CD14-positive monocyte (primary cell): ENCODE results near the gene DMXL2. TPM values are rescaled to one million over a fixed set of nuclear protein-coding genes. Genes with fewer than 3 reads are reported as not detected.

ENCODE experiments used
- DNase-seq, 3 donors: peaks; one replicate each; pipeline ENCODE4 v3.0.0-alpha.2; 2011 to 2022
- H2AFZ ChIP-seq: 2 replicates; pipeline ENCODE4 v1.6.0; 2012; ENCODE audit warnings: mild to moderate bottlenecking, low read depth, low read length, inconsistent platforms; ENCODE audit not compliant: insufficient read depth, poor library complexity, severe bottlenecking
- H3K27ac ChIP-seq, 2 donors: 1 replicate in 1 of 2; 2 replicates in 1 of 2; pipeline ENCODE4 v1.5.1; 2012 to 2013; ENCODE audit warnings: low read length in 2 of 2, control low read depth in 1 of 2, inconsistent platforms in 1 of 2, low read depth in 1 of 2, mild to moderate bottlenecking in 1 of 2
- H3K27me3 ChIP-seq, 2 donors: one replicate each; pipeline versions ENCODE4 v1.6.0 to v1.6.1; 2011 to 2013; ENCODE audit warnings: low read length in 2 of 2; ENCODE audit not compliant: control insufficient read depth in 2 of 2, insufficient read depth in 2 of 2
- H3K36me3 ChIP-seq, 2 donors: replicated peaks in 1 of 2; 1 replicate in 1 of 2; 2 replicates in 1 of 2; pipeline versions ENCODE4 v1.5.1 to v1.6.1; 2012 to 2013; ENCODE audit warnings: low read length in 2 of 2, control low read depth in 1 of 2, inconsistent platforms in 1 of 2, mild to moderate bottlenecking in 1 of 2; ENCODE audit not compliant: insufficient read depth in 2 of 2, control insufficient read depth in 1 of 2
- H3K4me1 ChIP-seq, 2 donors: 1 replicate in 1 of 2; 2 replicates in 1 of 2; pipeline versions ENCODE4 v1.5.1 to v1.6.1; 2012 to 2013; ENCODE audit warnings: low read length in 2 of 2, control low read depth in 1 of 2, inconsistent platforms in 1 of 2, mild to moderate bottlenecking in 1 of 2, moderate library complexity in 1 of 2; ENCODE audit not compliant: insufficient read depth in 2 of 2, control insufficient read depth in 1 of 2
- H3K4me2 ChIP-seq: replicated peaks from 2 replicates; pipeline ENCODE3; 2012; ENCODE audit warnings: low read length, moderate library complexity, mild to moderate bottlenecking; ENCODE audit not compliant: poor library complexity, severe bottlenecking; ENCODE audit errors: extremely low read depth
- H3K4me3 ChIP-seq, 3 experiments: fragments of 200-600 bp in 1 of 3; sonication (generic) in 1 of 3; replicated peaks in 1 of 3; 1 replicate in 2 of 3; 2 replicates in 1 of 3; pipeline ENCODE4 v1.5.1; 2011 to 2013; ENCODE audit warnings: low read length in 3 of 3, mild to moderate bottlenecking in 3 of 3, control low read depth in 2 of 3, low read depth in 2 of 3, inconsistent platforms in 1 of 3, moderate library complexity in 1 of 3
- H3K79me2 ChIP-seq: 2 replicates; pipeline ENCODE4 v1.6.0; 2012; ENCODE audit warnings: mild to moderate bottlenecking, control low read depth, inconsistent platforms, low read length, moderate library complexity; ENCODE audit not compliant: insufficient read depth
- H3K9ac ChIP-seq: 2 replicates; pipeline ENCODE4 v1.6.0; 2017; ENCODE audit warnings: low read length, mild to moderate bottlenecking; ENCODE audit not compliant: insufficient read depth, poor library complexity, severe bottlenecking
- H3K9me3 ChIP-seq, 2 donors: replicated peaks in 1 of 2; 1 replicate in 1 of 2; 2 replicates in 1 of 2; pipeline versions ENCODE4 v1.5.1 to v1.6.1; 2012 to 2013; ENCODE audit warnings: low read length in 2 of 2, control low read depth in 1 of 2; ENCODE audit not compliant: control insufficient read depth in 1 of 2, insufficient read depth in 1 of 2
- H4K20me1 ChIP-seq: 2 replicates; pipeline ENCODE4 v1.6.0; 2012; ENCODE audit warnings: mild to moderate bottlenecking, low read length, control low read depth, moderate library complexity; ENCODE audit not compliant: insufficient read depth
- H3K27ac Mint-ChIP-seq, 7 donors: one replicate each; pipeline ENCODE4 v1.8.0; 2020; ENCODE audit warnings: mild to moderate bottlenecking in 7 of 7, mixed read lengths in 7 of 7, moderate library complexity in 6 of 7, inconsistent platforms in 2 of 7
- H3K27me3 Mint-ChIP-seq, 3 donors: one replicate each; pipeline ENCODE4 v1.8.0; 2021 to 2022; ENCODE audit warnings: low read depth in 3 of 3, mild to moderate bottlenecking in 3 of 3, mixed read lengths in 3 of 3, moderate library complexity in 3 of 3, inconsistent platforms in 1 of 3
- H3K36me3 Mint-ChIP-seq, 2 donors: one replicate each; pipeline ENCODE4 v1.8.0; 2020; ENCODE audit warnings: mixed read lengths in 2 of 2, inconsistent platforms in 1 of 2, mild to moderate bottlenecking in 1 of 2
- H3K4me1 Mint-ChIP-seq: one replicate; pipeline ENCODE4 v1.8.0; 2020; ENCODE audit warnings: mild to moderate bottlenecking, mixed read lengths
- H3K4me3 Mint-ChIP-seq, 2 donors: one replicate each; pipeline ENCODE4 v1.8.0; 2020; ENCODE audit warnings: mild to moderate bottlenecking in 2 of 2, mixed read lengths in 2 of 2, moderate library complexity in 1 of 2
- H3K9me3 Mint-ChIP-seq, 7 donors: one replicate each; pipeline ENCODE4 v1.8.0; 2020 to 2022; ENCODE audit warnings: mixed read lengths in 7 of 7, mild to moderate bottlenecking in 6 of 7, moderate library complexity in 6 of 7, inconsistent platforms in 2 of 7
- WGBS: methylation state at CpG from one replicate; pipeline ENCODE4 v1.1.5; 2013; ENCODE audit warnings: missing lambda C conversion rate; ENCODE audit not compliant: insufficient coverage; 5-methylcytosine and 5-hydroxymethylcytosine counted together
- intact Hi-C, 2 donors: fragments of 100-400 bp; cut with micrococcal nuclease; formaldehyde crosslinking; loops; one replicate each; pipeline versions ENCODE4 v1.15.0 to v1.15.1; 2023
- polyA plus RNA-seq, 3 donors: library from polyadenylated mRNA; depleted of rRNA in 1 of 3; unstranded in 2 of 3; stranded (reverse) in 1 of 3; fragments of 300-500 nt in 2 of 3; fragments of >200 nt in 1 of 3; fragmentation: Illumina TruSeq in 2 of 3; gene quantifications; 1 replicate in 2 of 3; 2 replicates in 1 of 3; pipeline ENCODE4 v1.2.3, GENCODE V29; 2012 to 2021
- TF ChIP-seq, protein P1 (sequence below): fragments of 200-600 bp; IDR thresholded peaks from one replicate; pipeline ENCODE4 v1.8.0; 2022; ENCODE audit warnings: antibody characterized with exemption, mild to moderate bottlenecking

Gene DMXL2
- polyA plus RNA-seq, 3 donors, result 29.1 to 449 (median 45.5) TPM

DNA sequence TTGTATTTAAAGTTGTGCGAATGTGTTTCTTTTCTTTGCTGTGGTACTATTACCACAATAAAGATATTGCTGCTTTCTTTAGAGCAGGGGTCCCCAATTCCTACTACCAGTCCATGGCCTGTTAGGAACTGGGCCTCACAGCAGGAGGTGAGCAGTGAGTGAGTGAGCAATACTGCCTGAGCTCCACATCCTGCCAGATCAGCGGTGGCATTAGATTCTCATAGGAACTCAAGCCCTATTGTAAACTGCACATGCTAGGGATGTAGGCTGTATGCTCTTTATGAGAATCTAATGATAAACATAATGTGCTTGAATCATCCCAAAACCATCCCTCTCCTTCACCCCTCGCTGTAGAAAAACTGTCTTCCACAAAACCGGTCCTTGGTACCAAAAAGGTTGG lies 41.6 kb downstream of the DMXL2 start:
- Histone ChIP-seq H3K27me3 (no peaks in the 10 kb centered on the region), H3K9me3 (no peaks in the 10 kb centered on the region), H3K4me3 (peak overlapping the region in 1 of 3 experiments; percentile 7), H3K4me2 (peak overlapping the region; percentile 12), H3K4me1 (peaks cover 62 to 79% of the 10 kb centered on the region in 2 donors), H3K9ac (no peak overlapping the region), H3K27ac (peak overlapping the region; percentile 70 to 97), H3K36me3 (no peaks in the 10 kb centered on the region), H3K79me2 (peaks cover 72% of the 10 kb centered on the region), H2AFZ (no peak overlapping the region), H4K20me1 (no peaks in the 10 kb centered on the region)
- Mint-ChIP-seq H3K9me3 (peaks cover 0 to 3% (median 0%) of the 10 kb centered on the region in 7 donors), H3K36me3 (peaks cover 5 to 13% of the 10 kb centered on the region in 2 donors), H3K4me1 (peaks cover 60% of the 10 kb centered on the region), H3K4me3 (no peak overlapping the region), H3K27ac (peak overlapping the region; percentile 63 to 98 (median 86)), H3K27me3 (peaks cover 0 to 1% (median 0%) of the 10 kb centered on the region in 3 donors)
- DNase-seq, result no peak
- WGBS, result 100% methylated on average over 1 of the region's 4 CpGs
- TF ChIP-seq, protein P1, sequence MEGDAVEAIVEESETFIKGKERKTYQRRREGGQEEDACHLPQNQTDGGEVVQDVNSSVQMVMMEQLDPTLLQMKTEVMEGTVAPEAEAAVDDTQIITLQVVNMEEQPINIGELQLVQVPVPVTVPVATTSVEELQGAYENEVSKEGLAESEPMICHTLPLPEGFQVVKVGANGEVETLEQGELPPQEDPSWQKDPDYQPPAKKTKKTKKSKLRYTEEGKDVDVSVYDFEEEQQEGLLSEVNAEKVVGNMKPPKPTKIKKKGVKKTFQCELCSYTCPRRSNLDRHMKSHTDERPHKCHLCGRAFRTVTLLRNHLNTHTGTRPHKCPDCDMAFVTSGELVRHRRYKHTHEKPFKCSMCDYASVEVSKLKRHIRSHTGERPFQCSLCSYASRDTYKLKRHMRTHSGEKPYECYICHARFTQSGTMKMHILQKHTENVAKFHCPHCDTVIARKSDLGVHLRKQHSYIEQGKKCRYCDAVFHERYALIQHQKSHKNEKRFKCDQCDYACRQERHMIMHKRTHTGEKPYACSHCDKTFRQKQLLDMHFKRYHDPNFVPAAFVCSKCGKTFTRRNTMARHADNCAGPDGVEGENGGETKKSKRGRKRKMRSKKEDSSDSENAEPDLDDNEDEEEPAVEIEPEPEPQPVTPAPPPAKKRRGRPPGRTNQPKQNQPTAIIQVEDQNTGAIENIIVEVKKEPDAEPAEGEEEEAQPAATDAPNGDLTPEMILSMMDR, result no peak
- intact Hi-C loops, result no loop called here

DNA sequence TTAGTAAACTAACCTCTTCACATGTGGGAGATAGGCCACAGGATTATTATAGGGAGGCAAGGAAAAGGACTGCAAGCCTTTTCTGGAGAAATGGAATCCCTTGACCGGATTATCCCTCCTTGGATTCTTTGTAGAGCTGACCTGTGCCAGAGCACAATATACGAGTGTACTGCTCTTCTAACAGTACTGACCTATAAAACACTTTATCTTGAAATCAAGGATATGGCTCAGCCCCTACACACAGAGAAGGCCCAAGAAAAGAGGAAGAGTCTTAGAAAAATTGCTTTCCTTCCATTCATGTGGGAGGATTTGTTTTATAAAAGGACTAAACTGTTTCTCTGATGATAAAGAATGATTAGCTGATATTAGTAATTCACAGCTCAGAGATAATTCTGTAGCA lies 42.2 kb downstream of the DMXL2 start:
- H3K4me1 Mint-ChIP-seq, result peaks cover 61% of the 10 kb centered on the region

More for the DNA sequence above, 42.2 kb downstream of the DMXL2 start:
- peaks cover 62 to 79% of the 10 kb centered on the region in 2 donors for H3K4me1 ChIP-seq
- H3K4me3 ChIP-seq, result no peak overlapping the region
- Mint-ChIP-seq H3K4me3 (no peak overlapping the region), H3K27me3 (peaks cover 0 to 1% (median 0%) of the 10 kb centered on the region in 3 donors), H3K9me3 (peaks cover 0 to 3% (median 0%) of the 10 kb centered on the region in 7 donors), H3K36me3 (peaks cover 5 to 11% of the 10 kb centered on the region in 2 donors), H3K27ac (peak overlapping the region; percentile 78 to 98 (median 80))
- TF ChIP-seq, protein P1, result no peak
- no peaks in the 10 kb centered on the region for H3K36me3 ChIP-seq
- no peak overlapping the region for H2AFZ ChIP-seq
- no peaks in the 10 kb centered on the region for H3K9me3 ChIP-seq
- H4K20me1 ChIP-seq, result no peaks in the 10 kb centered on the region
- H3K27ac ChIP-seq, result peak overlapping the region; percentile 70 to 97
- 50% methylated on average over 2 of the region's 2 CpGs for WGBS
- H3K4me2 ChIP-seq, result no peak overlapping the region
- no peaks in the 10 kb centered on the region for H3K27me3 ChIP-seq
- H3K79me2 ChIP-seq, result peaks cover 75% of the 10 kb centered on the region
- DNase-seq, result peak in 2 of 3 donors; percentile 37 to 39
- intact Hi-C loops, result no loop called here
- H3K9ac ChIP-seq, result no peak overlapping the region
